Body of pancreas (tissue), 4 donors: Measurements from ENCODE around the gene MTA1. TPM values are rescaled to one million over a fixed set of nuclear protein-coding genes. Genes with fewer than 3 reads are reported as not detected.

Source experiments
- ATAC-seq: fragments of 150-250 bp; one replicate; pipeline ENCODE4 v1.9.1; 2016
- DNase-seq, 4 donors: peaks; one replicate each; pipeline ENCODE4 v3.0.0-alpha.2; 2019
- H3K27ac ChIP-seq, 4 donors: fragments of 200-600 bp; sonication (generic); 1 replicate in 3 of 4; 2 replicates in 1 of 4; pipeline versions ENCODE4 v1.5.1 to v1.6.1; 2016 to 2019; ENCODE audit warnings: mild to moderate bottlenecking in 1 of 4, mixed read lengths in 1 of 4, moderate library complexity in 1 of 4
- H3K27me3 ChIP-seq, 2 donors: fragments of 200-600 bp; sonication (generic); one replicate each; pipeline ENCODE4 v1.6.0; 2016; ENCODE audit warnings: mild to moderate bottlenecking in 1 of 2
- H3K36me3 ChIP-seq, 2 donors: fragments of 200-600 bp; sonication (generic); replicated peaks in 1 of 2; 2 replicates each; pipeline ENCODE4 v1.5.1; 2016; ENCODE audit warnings: low read depth in 2 of 2; ENCODE audit not compliant: insufficient read depth in 1 of 2
- H3K4me1 ChIP-seq: fragments of 200-600 bp; sonication (generic); one replicate; pipeline ENCODE4 v1.6.0; 2016
- H3K4me3 ChIP-seq, 2 donors: fragments of 200-600 bp; sonication (generic); 1 replicate in 1 of 2; 2 replicates in 1 of 2; pipeline ENCODE4 v1.5.1; 2016 to 2019
- H3K9me3 ChIP-seq, 3 donors: fragments of 200-600 bp; sonication (generic); 1 replicate in 2 of 3; 2 replicates in 1 of 3; pipeline ENCODE4 v1.5.1; 2016
- CTCF ChIP-seq, 7 experiments: fragments of 450-650 bp in 4 of 7; fragments of 200-600 bp in 3 of 7; sonication (generic) in 3 of 7; IDR thresholded peaks; one replicate each; pipeline ENCODE4 v1.5.1; 2016 to 2019; ENCODE audit warnings: antibody characterized with exemption in 7 of 7
- POLR2A ChIP-seq, 3 donors: fragments of 450-650 bp; IDR thresholded peaks; one replicate each; pipeline ENCODE4 v1.6.1; 2016; ENCODE audit warnings: antibody characterized with exemption in 3 of 3, mild to moderate bottlenecking in 2 of 3
- WGBS, 2 donors: methylation state at CpG; one replicate each; pipeline ENCODE4 v1.1.5; 2017; 5-methylcytosine and 5-hydroxymethylcytosine counted together
- intact Hi-C: fragments of 100-400 bp; cut with DNase I; formaldehyde crosslinking; loops from one replicate; pipeline ENCODE4 v1.15.1; 2023
- total RNA-seq, 2 donors: library from RNA; depleted of rRNA; stranded (reverse); fragments of >200 nt; gene quantifications; one replicate each; pipeline ENCODE4 v1.1.0, GENCODE V29; 2016

The MTA1 gene
- total RNA-seq, 2 donors from 2014 or later: 69.8 to 92.6 TPM

GRCh38 chr14:105440992-105441391, 21.4 kb downstream of the MTA1 start:
- intact Hi-C loops: no loop called here
- no peak for ATAC-seq

GRCh38 chr14:105442125-105442524, 22.5 kb downstream of the MTA1 start:
- Histone ChIP-seq H3K27ac (no peak overlapping the region), H3K36me3 (no peaks in the 10 kb centered on the region), H3K27me3 (no peaks in the 10 kb centered on the region), H3K4me1 (no peaks in the 10 kb centered on the region), H3K9me3 (no peaks in the 10 kb centered on the region), H3K4me3 (no peak overlapping the region)
- intact Hi-C loops: no loop called here
- 77 to 85% methylated on average over 17 of the region's 17 CpGs for WGBS, 2 donors
- DNase-seq (no peak), ATAC-seq (no peak)
- TF ChIP-seq CTCF (IDR thresholded peaks at IDR 0.05): no peak
- no peak for TF ChIP-seq POLR2A (IDR thresholded peaks at IDR 0.05)

More at GRCh38 chr14:105440992-105441391, 21.4 kb downstream of the MTA1 start:
- no peaks in the 10 kb centered on the region for H3K27me3 ChIP-seq
- no peaks in the 10 kb centered on the region for H3K36me3 ChIP-seq
- H3K9me3 ChIP-seq: no peaks in the 10 kb centered on the region
- TF ChIP-seq CTCF (IDR thresholded peaks at IDR 0.05): no peak
- no peak for TF ChIP-seq POLR2A (IDR thresholded peaks at IDR 0.05)
- no peak overlapping the region for H3K4me3 ChIP-seq
- WGBS, 2 donors: 92 to 100% methylated on average over 6 of the region's 9 CpGs
- H3K27ac ChIP-seq: no peak overlapping the region
- no peak for DNase-seq
- H3K4me1 ChIP-seq: no peaks in the 10 kb centered on the region

- TF ChIP-seq POLR2A (IDR thresholded peaks at IDR 0.05): no peak
- no peak for TF ChIP-seq CTCF (IDR thresholded peaks at IDR 0.05)
- DNase-seq: no peak
Measured at GRCh38 chr14:105442834-105443233, 23.2 kb downstream of the MTA1 start.

GRCh38 chr14:105444859-105445258, 25.2 kb downstream of the MTA1 start:
- no peak overlapping the region for H3K4me3 ChIP-seq
- no peaks in the 10 kb centered on the region for H3K27me3 ChIP-seq
- no peaks in the 10 kb centered on the region for H3K9me3 ChIP-seq
- no peak for DNase-seq
- intact Hi-C loops: no loop called here
- H3K4me1 ChIP-seq: peaks cover 11% of the 10 kb centered on the region
- 80 to 88% methylated on average over 11 to 14 of the region's 17 CpGs for WGBS, 2 donors
- TF ChIP-seq CTCF (IDR thresholded peaks at IDR 0.05): no peak
- TF ChIP-seq POLR2A (IDR thresholded peaks at IDR 0.05): no peak
- no peaks in the 10 kb centered on the region for H3K36me3 ChIP-seq
- ATAC-seq: no peak
- no peak overlapping the region for H3K27ac ChIP-seq

More at GRCh38 chr14:105442834-105443233, 23.2 kb downstream of the MTA1 start:
- H3K9me3 ChIP-seq: no peaks in the 10 kb centered on the region
- no peaks in the 10 kb centered on the region for H3K4me1 ChIP-seq
- no peak overlapping the region for H3K4me3 ChIP-seq
- H3K36me3 ChIP-seq: no peaks in the 10 kb centered on the region
- intact Hi-C loops: no loop called here
- no peak overlapping the region for H3K27ac ChIP-seq
- H3K27me3 ChIP-seq: no peaks in the 10 kb centered on the region
- ATAC-seq: no peak
- WGBS, 2 donors: 75 to 82% methylated on average over 6 to 12 of the region's 12 CpGs

- ATAC-seq: no peak
- H3K27me3 ChIP-seq: no peaks in the 10 kb centered on the region
- no peak for DNase-seq
- H3K27ac ChIP-seq: no peak overlapping the region
- WGBS, 2 donors: 85 to 89% methylated on average over 5 to 18 of the region's 24 CpGs
- intact Hi-C loops: no loop called here
- no peak overlapping the region for H3K4me3 ChIP-seq
- TF ChIP-seq POLR2A (IDR thresholded peaks at IDR 0.05) (no peak), CTCF (IDR thresholded peaks at IDR 0.05) (no peak)
- H3K4me1 ChIP-seq: peaks cover 11% of the 10 kb centered on the region
- H3K9me3 ChIP-seq: no peaks in the 10 kb centered on the region
- peaks cover 0 to under 1% of the 10 kb centered on the region in 2 donors for H3K36me3 ChIP-seq
Measured at GRCh38 chr14:105445290-105445689, 25.7 kb downstream of the MTA1 start.
